Stimulated activated CD8-positive, alpha-beta memory T cell treated with anti-CD3 and anti-CD28 coated beads, Interleukin-7, amount 100 ng/mL, for 4 hours (primary cell): ENCODE data around the gene PRSS22.

ENCODE experiments used
- DNase-seq, 2 donors: peaks; one replicate each; pipeline ENCODE4 v3.0.0-alpha.2; 2020; ENCODE audit warnings: low read depth in 2 of 2

PRSS22 gene

DNA sequence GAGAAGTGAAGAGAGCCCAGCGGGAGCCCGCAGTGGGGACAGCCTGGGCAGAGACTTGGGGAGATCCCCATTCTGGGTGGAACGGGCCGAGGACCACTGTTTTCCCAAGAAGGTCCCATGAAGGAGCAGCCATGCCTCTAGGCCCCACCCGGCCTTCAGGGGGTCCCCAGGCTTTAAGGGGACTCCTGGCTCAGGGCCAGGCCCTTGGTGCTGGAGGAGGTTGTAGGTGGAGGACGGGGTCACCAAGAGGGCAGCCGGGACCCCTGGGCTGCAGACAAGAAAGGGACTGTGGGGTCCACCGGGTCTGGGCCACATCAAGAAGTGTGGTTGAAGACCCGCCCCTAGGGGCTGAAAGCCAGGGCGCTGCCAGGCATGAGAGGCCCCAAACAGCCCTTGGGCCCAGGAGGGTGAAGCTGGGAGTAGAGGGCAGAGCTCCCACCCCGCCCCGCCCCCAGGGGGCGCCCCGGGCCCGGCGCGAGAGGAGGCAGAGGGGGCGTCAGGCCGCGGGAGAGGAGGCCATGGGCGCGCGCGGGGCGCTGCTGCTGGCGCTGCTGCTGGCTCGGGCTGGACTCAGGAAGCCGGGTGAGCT lies 41.1 kb downstream of the PRSS22 start, which contains the start of gene PRSS21:
PRSS21 (plus strand) TSS at position 487 of the 589 bp plus-strand sequence; CDS start at position 519, 32 bp downstream.
- DNase-seq: peak in 1 of 2 donors; percentile 15

DNA sequence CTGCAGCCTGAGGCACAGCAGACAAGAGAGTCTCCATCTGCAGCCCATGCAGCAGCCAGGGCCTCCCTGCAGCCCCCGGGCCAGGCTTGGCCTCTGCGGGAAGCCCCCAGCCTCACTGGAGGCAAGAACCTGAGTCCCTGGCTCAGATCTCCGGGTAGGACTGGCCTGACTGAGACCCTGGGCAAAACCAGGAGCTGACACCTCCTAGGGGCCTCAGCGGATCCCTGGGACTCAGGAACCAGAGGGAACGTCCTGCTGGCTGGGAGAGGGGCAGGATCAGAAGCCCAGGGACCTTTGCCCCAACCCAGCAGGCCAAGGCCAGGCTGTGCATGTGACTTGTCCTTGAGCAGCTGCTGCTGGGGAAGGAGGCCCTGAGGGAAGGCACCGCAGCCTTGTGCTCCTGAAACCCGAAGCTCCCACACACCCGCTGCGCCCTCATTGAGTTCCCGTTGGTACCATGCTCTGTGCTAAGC lies 42.6 kb downstream of the PRSS22 start:
- no peak for DNase-seq

DNA sequence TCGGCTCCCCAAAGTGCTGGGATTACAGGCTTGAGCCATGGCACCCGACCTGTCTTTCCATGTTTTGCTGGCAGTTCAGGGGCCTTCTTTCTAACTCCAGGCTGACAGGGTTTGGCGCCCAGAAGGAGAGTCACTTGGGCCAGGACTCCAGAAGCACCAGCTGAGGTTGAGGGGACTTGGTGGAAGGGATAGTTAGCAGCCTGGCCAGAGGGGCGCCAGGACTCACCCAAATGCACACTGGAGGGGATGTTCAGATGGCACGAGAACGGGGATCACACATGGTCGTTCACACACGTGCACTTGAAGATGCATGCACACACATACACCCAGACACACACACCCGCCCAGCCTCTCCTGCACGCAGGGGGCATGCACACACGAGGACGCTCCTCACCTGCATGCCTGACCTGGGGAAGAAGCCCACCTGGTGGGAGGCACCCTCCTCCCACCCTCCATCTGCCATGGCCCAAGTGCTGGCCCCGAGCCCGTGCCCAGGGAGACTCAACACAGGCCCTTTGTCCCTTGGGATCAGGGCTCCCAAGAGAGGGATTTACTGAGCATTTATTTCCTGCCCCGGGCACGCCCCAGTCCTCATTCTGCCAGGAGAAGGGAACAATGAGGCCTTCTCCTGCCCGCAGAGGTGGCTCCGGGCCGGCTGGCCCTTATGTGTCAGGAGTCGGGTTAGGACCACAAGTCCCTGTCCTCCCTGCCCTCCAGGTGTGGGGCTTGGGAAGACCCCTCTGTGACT lies 43.2 kb downstream of the PRSS22 start:
- DNase-seq: no peak

DNA sequence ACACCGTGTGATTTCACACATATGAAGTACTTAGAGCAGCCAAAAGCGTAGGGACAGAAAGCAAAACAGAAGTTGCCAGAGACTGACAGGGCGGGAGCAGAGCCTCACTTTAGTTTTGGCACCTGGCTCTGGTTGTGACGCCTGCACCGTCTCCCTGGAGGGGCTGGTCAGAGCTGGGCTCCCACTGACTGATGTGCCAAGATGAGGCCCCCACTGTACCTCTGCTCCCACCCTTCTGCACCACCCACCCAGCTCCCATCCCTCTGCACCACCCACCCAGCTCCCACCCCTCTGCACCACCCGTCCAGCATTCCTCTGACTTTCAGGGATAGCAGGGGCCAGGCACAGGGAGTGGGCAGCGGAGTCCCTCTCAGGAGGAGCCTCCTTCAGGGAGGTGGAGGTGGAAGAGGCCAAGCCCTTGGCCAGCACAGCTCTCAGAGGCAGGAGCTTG lies 44.2 kb downstream of the PRSS22 start:
- no peak for DNase-seq

DNA sequence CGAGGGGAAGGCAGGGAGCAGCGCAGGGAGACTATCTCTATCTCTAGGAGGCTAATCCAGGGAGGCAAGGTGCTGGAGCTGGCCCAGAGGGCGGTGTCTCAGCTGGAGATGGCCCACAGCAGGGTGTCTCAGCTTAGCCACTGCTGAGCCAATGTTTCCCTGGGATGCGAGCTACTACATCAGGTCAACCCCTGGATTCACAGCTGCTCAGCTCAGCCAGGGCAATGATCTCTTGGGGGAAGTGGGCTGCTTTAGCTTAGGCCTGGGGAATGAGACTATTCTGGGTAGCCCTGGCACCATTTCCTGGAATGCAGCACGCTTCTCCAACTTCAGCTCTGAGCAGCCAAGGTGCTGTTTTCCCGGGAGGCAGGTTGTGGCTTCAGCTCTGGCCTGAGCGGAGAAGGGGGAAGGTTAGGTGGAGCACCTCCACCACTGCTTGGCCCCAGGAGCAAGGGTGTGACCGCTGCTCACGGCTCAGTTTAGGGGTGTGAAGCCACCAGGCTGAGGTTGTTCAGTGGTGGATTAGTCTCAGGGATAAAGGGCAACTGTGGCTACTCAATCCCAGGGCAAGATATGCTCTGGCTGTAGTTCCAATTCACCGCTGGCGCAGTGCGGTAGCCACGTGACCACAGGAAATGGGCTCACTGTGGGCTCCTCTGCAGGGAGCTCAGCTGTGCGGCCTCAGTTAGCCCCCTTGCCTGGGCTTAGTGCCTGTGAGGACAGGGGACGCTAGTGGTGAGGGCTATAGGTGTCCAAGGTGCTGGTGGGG lies 46.1 kb downstream of the PRSS22 start:
- no peak for DNase-seq

DNA sequence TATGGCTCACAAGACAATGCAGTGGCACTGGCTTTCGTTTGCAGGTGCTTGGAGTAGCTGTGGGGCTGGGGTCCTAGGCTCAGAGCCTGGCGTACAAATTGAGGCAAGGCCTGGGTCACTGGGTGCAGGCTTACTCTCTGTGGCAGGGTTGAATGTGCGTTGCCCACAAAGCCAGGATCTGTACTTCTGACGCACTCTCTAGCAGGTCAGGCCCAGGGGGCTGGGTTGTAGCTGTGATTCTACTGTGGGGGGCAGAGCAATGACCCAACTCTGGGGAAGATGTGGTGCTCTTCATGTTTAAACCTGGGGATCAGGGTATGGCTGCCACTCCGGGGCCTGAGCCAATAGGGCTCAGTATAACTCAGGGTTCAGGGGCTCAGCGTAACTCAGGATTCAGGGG lies 47.3 kb downstream of the PRSS22 start:
- no peak for DNase-seq

DNA sequence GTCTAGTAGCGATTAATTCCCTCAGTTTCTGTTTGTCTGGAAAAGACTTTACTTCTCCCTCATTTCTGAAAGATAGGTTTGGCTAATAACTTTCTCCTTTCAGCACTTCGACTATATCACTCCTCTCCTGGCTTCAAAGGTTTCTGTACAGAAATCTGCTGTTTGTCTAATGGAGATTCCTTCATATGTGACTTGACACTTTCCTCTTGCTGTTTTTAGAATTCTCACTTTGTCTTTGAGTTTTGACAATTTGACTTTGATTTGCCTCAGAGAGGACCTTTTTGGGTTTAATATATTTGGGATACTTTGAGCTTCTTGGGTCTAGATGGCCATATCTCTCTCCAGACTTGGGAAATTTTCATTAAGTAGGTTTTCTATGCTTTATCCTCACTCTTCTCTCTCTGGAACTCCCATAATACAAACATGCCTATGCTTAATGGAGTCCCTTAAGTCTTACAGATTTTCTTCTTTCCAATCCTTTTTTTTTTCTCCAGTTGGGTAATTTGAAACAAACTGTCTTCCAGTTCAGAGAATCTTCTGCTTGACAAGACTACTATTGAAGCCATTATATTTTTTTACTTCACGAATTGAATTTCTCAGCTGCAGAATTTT lies 48.7 kb downstream of the PRSS22 start:
- no peak for DNase-seq

DNA sequence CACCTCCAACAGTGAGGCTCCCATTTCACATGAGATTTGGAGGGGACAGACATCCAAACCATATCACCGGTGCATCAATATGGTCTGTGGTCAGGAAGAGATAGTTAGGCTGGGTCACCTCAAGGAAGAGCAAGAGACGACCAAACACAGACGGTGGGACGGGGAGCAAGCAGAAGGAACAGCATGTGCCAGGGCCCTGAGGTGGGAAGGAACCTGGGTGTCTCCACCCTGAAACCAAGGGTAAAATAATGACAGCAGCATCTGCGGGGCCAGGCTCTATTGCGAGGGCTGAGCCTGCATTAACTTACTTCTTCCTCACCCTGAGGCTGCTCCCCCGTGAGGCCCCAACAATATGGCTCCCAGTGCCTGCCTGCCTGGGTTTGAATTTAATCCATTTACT lies 49.8 kb downstream of the PRSS22 start:
- DNase-seq: no peak

DNA sequence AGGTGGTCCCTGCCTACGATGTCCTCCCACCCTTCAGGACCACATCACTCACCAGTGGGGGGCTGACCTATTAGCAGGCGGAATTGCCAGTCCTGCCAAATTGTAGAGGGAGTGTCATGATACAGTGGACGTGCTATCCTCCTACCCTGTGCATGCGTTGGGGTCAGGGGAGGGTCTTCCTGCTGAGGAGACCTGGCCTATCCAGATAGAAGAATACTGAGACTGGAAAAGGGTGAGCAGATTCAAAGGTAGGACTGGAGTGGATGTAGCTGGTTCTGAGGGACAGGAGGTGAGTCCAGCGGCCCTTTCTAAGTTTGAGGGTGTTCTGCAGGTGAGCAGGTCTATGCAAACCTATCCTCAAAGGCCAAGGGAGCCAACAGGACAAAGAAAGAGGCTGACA lies 51.7 kb downstream of the PRSS22 start:
- DNase-seq: no peak

DNA sequence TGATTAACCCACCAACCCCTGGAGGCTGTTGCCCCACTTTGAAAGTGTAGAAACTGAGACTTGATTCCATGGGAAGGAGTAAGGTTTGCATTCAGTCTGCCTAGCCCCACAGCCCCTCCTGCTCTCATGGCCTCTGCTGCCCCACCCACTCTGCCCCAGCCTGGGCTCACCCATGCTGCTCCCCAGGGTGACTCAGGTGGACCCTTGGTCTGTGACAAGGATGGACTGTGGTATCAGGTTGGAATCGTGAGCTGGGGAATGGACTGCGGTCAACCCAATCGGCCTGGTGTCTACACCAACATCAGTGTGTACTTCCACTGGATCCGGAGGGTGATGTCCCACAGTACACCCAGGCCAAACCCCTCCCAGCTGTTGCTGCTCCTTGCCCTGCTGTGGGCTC lies 53.2 kb downstream of the PRSS22 start:
- DNase-seq: no peak

DNA sequence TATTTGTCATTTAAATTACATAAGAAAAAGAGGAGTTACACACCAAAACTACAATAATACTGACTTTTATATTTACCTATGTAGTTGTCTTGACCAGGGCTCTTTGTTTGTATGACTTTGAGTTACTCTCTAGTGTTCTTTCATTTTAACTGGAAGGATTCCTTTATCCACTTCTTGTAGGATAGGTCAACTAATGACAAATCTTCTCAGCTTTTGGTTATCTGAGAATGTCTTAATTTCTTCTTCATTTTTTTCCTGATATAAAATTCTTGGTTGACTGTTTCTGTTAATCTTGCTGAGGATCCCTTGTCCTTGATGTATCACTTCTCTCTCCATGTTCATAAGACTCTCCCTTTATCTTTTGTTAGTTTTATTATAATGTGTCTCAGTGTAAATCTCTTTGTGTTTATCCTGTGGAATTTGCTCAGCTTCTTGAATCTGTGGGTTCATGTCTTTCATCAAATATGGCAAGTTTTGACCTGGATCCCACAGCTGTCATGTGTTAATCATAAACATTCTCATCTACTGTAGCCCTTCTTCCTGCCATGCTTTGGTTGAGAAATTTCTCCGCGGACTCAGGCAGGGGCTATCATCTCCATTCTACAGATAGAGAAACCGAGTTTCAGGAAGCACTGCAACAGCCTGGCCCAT lies 54.3 kb downstream of the PRSS22 start:
- no peak for DNase-seq
